ENCODE results near the gene ETFRF1. TPM values are rescaled to one million over a fixed set of nuclear protein-coding genes. Genes with fewer than 3 reads are reported as not detected.

The ETFRF1 gene
- total RNA-seq, 1 experiment from 2014 or later = 8.4 TPM

- H3K36me3 ChIP-seq (ENCODE audit: control insufficient read depth in 1 of 2, insufficient read depth in 2 of 2, low read length in 2 of 2) = peaks cover 3 to 18% of the 10 kb centered on the region in 2 experiments; a peak in 3 of 4 replicates
- no peak overlapping the region for H3K4me2 ChIP-seq (ENCODE audit: low read length)
- no peak overlapping the region for H3K27ac ChIP-seq (ENCODE audit: low read depth, low read length)
- no peaks in the 10 kb centered on the region for H3K79me2 ChIP-seq (ENCODE audit: insufficient read depth, low read length)
- BruUV-seq (replicated peaks) = TSS peak; percentile 9
- intact Hi-C loops (cut with micrococcal nuclease) = no loop called here
- H3K27me3 ChIP-seq (ENCODE audit: insufficient read depth, low read length) = no peaks in the 10 kb centered on the region
- RAD21 ChIA-PET (ENCODE audit: low non-redundant PET in 1 of 2, low total read pairs in 2 of 2, uncharacterized antibody in 2 of 2, unreplicated experiment in 2 of 2) = no interaction called here
- H3K9me3 ChIP-seq (ENCODE audit: control insufficient read depth in 1 of 2, insufficient read depth in 1 of 2, low read depth in 1 of 2, low read length in 2 of 2) = no peaks in the 10 kb centered on the region
- no peak overlapping the region for H3K9ac ChIP-seq (ENCODE audit: low read length)
- H4K20me1 ChIP-seq (ENCODE audit: insufficient read depth) = no peaks in the 10 kb centered on the region
- DNase-seq (ENCODE audit: low read depth, low spot score) (no peak), ATAC-seq (no peak)
- POLR2A ChIA-PET = no interaction called here
- CTCF ChIA-PET = interaction anchor here (1.0 kb wide), 1 partner anchor 179 kb away, joined by 3 read pairs; no protein-coding TSS in a partner anchor
- H3K4me1 ChIP-seq (ENCODE audit: control insufficient read depth in 1 of 2, insufficient read depth in 2 of 2, low read length in 2 of 2) = no peaks in the 10 kb centered on the region
- no peak overlapping the region for H2AFZ ChIP-seq (ENCODE audit: low read depth, low read length, poor library complexity, severe bottlenecking)
- H3K9me2 ChIP-seq (ENCODE audit: insufficient read depth) = no peaks in the 10 kb centered on the region
- no peak overlapping the region for H3K4me3 ChIP-seq (replicated peaks in 1 of 2; ENCODE audit: low read depth in 1 of 2, low read length in 2 of 2)
- TF ChIP-seq YY1 (IDR thresholded peaks at IDR 0.05; ENCODE audit: extremely low read depth, insufficient replicate concordance, low read depth, low read length) (no peak), SRF (IDR thresholded peaks at IDR 0.05; ENCODE audit: low read depth) (no peak), ELF1 (IDR thresholded peaks at IDR 0.05; ENCODE audit: borderline replicate concordance, low read depth) (no peak), JUND (IDR thresholded peaks at IDR 0.05) (no peak), CTCF (IDR thresholded peaks at IDR 0.05 in 2 of 3, conservative IDR thresholded peaks at IDR 0.05 in 1 of 3; ENCODE audit: borderline replicate concordance in 1 of 3, insufficient read depth in 1 of 3, low read depth in 2 of 3, low read length in 2 of 3) (no peak)
These were observed 12.8 kb downstream of the ETFRF1 start for GRCh38 chr12:25207846-25208245.

- no peak overlapping the region for H3K27ac ChIP-seq (ENCODE audit: low read depth, low read length)
- DNase-seq (ENCODE audit: low read depth, low spot score) (no peak), ATAC-seq (no peak)
- H4K20me1 ChIP-seq (ENCODE audit: insufficient read depth) = no peaks in the 10 kb centered on the region
- H3K79me2 ChIP-seq (ENCODE audit: insufficient read depth, low read length) = peaks cover under 1% of the 10 kb centered on the region; the same call in 1 of the 2 replicates
- POLR2A ChIA-PET = no interaction called here
- BruUV-seq (replicated peaks) = no TSS peak
- no peak overlapping the region for H2AFZ ChIP-seq (ENCODE audit: low read depth, low read length, poor library complexity, severe bottlenecking)
- intact Hi-C loops (cut with micrococcal nuclease) = no loop called here
- H3K4me3 ChIP-seq (replicated peaks in 1 of 2; ENCODE audit: low read depth in 1 of 2, low read length in 2 of 2) = no peak overlapping the region
- RAD21 ChIA-PET (ENCODE audit: low non-redundant PET in 1 of 2, low total read pairs in 2 of 2, uncharacterized antibody in 2 of 2, unreplicated experiment in 2 of 2) = no interaction called here
- CTCF ChIA-PET = no interaction called here
- no peaks in the 10 kb centered on the region for H3K9me2 ChIP-seq (ENCODE audit: insufficient read depth)
- no peaks in the 10 kb centered on the region for H3K4me1 ChIP-seq (ENCODE audit: control insufficient read depth in 1 of 2, insufficient read depth in 2 of 2, low read length in 2 of 2)
- no peaks in the 10 kb centered on the region for H3K9me3 ChIP-seq (ENCODE audit: control insufficient read depth in 1 of 2, insufficient read depth in 1 of 2, low read depth in 1 of 2, low read length in 2 of 2)
- H3K4me2 ChIP-seq (ENCODE audit: low read length) = no peak overlapping the region
- H3K36me3 ChIP-seq (ENCODE audit: control insufficient read depth in 1 of 2, insufficient read depth in 2 of 2, low read length in 2 of 2) = peaks cover 3 to 18% of the 10 kb centered on the region in 2 experiments; a peak in 3 of 4 replicates
- no peak overlapping the region for H3K9ac ChIP-seq (ENCODE audit: low read length)
- no peaks in the 10 kb centered on the region for H3K27me3 ChIP-seq (ENCODE audit: insufficient read depth, low read length)
- TF ChIP-seq CBX3 (IDR thresholded peaks at IDR 0.05; ENCODE audit: low read depth) (no peak), CTCF (IDR thresholded peaks at IDR 0.05 in 2 of 3, conservative IDR thresholded peaks at IDR 0.05 in 1 of 3; ENCODE audit: borderline replicate concordance in 1 of 3, insufficient read depth in 1 of 3, low read depth in 2 of 3, low read length in 2 of 3) (no peak), SRF (IDR thresholded peaks at IDR 0.05; ENCODE audit: low read depth) (no peak), TCF7L2 (IDR thresholded peaks at IDR 0.05; ENCODE audit: borderline replicate concordance, extremely low read depth, insufficient read depth, insufficient read length) (no peak), EZH2 (IDR thresholded peaks at IDR 0.05) (no peak), EGR1 (IDR thresholded peaks at IDR 0.05; ENCODE audit: low read depth) (no peak), ZNF274 (IDR thresholded peaks at IDR 0.05; ENCODE audit: low read depth, low read length) (no peak), POLR2AphosphoS5 (IDR thresholded peaks at IDR 0.05; ENCODE audit: low read depth, low read length) (no peak), REST (IDR thresholded peaks at IDR 0.05; ENCODE audit: low read depth) (no peak), JUND (IDR thresholded peaks at IDR 0.05) (no peak)
These were observed 13.5 kb downstream of the ETFRF1 start for GRCh38 chr12:25208554-25208953.
